Prostate gland (tissue), 2 donors: ENCODE results near the gene CDKN1A.

Source experiments
- CTCF ChIP-seq, 4 experiments: fragments of 200-600 bp in 2 of 4; fragments of 450-650 bp in 2 of 4; sonication (generic) in 2 of 4; IDR thresholded peaks; 1 replicate in 3 of 4; 2 replicates in 1 of 4; pipeline ENCODE4 v1.5.1; 2016 to 2019; ENCODE audit warnings: antibody characterized with exemption in 4 of 4, mild to moderate bottlenecking in 2 of 4, moderate library complexity in 2 of 4
- POLR2A ChIP-seq: fragments of 450-650 bp; IDR thresholded peaks from one replicate; pipeline ENCODE4 v1.6.1; 2016; ENCODE audit warnings: antibody characterized with exemption, mild to moderate bottlenecking

GRCh38 chr6:36720251-36721141 lies 42.0 kb downstream of the CDKN1A start:
- no peak for TF ChIP-seq POLR2A
- no peak for TF ChIP-seq CTCF (IDR thresholded peaks at IDR 0.05)
